Measurements from ENCODE around the gene CCNY.

DNA sequence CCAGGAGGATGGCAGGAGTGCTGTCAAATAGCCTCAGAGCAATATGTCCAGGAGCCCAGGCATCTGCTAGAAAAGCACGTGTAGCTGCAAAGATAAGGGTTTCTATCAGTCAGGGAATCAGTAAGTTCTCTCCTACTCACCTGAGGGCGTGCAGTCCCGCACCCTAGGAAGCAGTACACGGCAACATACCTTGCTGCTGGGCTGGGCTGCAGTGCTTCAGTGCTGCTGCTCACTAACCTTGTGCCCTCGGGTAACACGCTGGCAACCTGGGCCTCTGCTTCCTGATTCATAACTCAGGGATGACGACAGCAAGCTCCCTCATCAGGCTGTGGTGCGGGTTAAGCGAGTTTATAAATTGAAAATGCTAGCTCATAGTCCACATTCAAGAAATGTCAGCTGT is 29.5 kb upstream of the CCNY start:
- TF ChIP-seq, protein P1, sequence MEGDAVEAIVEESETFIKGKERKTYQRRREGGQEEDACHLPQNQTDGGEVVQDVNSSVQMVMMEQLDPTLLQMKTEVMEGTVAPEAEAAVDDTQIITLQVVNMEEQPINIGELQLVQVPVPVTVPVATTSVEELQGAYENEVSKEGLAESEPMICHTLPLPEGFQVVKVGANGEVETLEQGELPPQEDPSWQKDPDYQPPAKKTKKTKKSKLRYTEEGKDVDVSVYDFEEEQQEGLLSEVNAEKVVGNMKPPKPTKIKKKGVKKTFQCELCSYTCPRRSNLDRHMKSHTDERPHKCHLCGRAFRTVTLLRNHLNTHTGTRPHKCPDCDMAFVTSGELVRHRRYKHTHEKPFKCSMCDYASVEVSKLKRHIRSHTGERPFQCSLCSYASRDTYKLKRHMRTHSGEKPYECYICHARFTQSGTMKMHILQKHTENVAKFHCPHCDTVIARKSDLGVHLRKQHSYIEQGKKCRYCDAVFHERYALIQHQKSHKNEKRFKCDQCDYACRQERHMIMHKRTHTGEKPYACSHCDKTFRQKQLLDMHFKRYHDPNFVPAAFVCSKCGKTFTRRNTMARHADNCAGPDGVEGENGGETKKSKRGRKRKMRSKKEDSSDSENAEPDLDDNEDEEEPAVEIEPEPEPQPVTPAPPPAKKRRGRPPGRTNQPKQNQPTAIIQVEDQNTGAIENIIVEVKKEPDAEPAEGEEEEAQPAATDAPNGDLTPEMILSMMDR (IDR thresholded peaks at IDR 0.05) = no peak
- TF ChIP-seq POLR2AphosphoS5 (IDR thresholded peaks at IDR 0.05) (no peak), POLR2A (IDR thresholded peaks at IDR 0.05) (no peak)
